Fibroblast of lung (primary cell): ENCODE results near the gene GMNN.

Experiments used
- CTCF ChIP-seq, 2 donors: IDR thresholded peaks in 1 of 2; conservative IDR thresholded peaks in 1 of 2; 1 replicate in 1 of 2; 2 replicates in 1 of 2; pipeline ENCODE4 v1.5.1; 2011 to 2012; ENCODE audit warnings: low read length in 2 of 2, control low read depth in 1 of 2, inconsistent platforms in 1 of 2, low read depth in 1 of 2, mild to moderate bottlenecking in 1 of 2
- EZH2 ChIP-seq: IDR thresholded peaks from 2 replicates; pipeline ENCODE4 v1.5.1; 2012; ENCODE audit warnings: low read length, control low read depth, mild to moderate bottlenecking; ENCODE audit errors: missing control alignments

- TF ChIP-seq CTCF (conservative IDR thresholded peaks at IDR 0.05 in 1 of 2, IDR thresholded peaks at IDR 0.05 in 1 of 2; ENCODE audit: low read depth in 1 of 2, low read length in 2 of 2) (no peak), EZH2 (no peak)
These were observed 31.3 kb upstream of the GMNN start for GRCh38 chr6:24743265-24743943.
